CD4-positive, alpha-beta T cell treated with Interleukin-6 for 4 hours (primary cell): ENCODE measurements around the gene CNTROB.

Experiments used
- DNase-seq: peaks from one replicate; pipeline ENCODE4 v3.0.0-alpha.2; 2020; ENCODE audit warnings: mixed read lengths

Gene CNTROB

GRCh38 chr17:7989781-7990655 lies 58.0 kb downstream of the CNTROB start:
- DNase-seq: peak; percentile 94

- no peak for DNase-seq
These were observed 60.5 kb downstream of the CNTROB start for GRCh38 chr17:7992516-7992915.

GRCh38 chr17:7992924-7993323 lies 60.9 kb downstream of the CNTROB start:
- DNase-seq: no peak

- DNase-seq: no peak
These were observed 62.1 kb downstream of the CNTROB start for GRCh38 chr17:7993972-7994589.

- no peak for DNase-seq
These were observed 63.7 kb downstream of the CNTROB start for GRCh38 chr17:7995724-7996123.

GRCh38 chr17:7997186-7997585 lies 65.2 kb downstream of the CNTROB start:
- DNase-seq: peak; percentile 40
